ENCODE measurements around the gene FBXL2.

DNA sequence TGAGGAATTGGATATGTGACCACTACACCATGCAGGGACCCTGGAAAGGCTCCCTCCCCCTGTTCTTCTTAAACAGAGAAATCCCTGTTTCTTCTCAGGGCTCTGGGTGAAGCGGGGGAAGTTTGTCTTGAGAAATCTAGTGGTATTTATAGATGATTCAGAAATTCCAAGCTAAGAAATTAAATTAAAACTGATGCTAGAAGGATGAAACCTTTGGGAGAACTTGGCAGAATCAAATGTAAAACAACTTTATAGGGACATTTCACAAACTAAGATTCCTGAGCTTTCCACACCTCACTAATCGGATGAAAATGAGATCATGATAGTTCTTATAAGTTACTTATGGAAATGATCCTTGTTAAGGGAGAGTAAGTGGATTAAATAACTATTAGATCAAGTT, 54.2 kb downstream of the FBXL2 start:
- TF ChIP-seq EZH2 (IDR thresholded peaks at IDR 0.05; ENCODE audit: borderline replicate concordance, low read length), result no peak
- TF ChIP-seq, protein P1, sequence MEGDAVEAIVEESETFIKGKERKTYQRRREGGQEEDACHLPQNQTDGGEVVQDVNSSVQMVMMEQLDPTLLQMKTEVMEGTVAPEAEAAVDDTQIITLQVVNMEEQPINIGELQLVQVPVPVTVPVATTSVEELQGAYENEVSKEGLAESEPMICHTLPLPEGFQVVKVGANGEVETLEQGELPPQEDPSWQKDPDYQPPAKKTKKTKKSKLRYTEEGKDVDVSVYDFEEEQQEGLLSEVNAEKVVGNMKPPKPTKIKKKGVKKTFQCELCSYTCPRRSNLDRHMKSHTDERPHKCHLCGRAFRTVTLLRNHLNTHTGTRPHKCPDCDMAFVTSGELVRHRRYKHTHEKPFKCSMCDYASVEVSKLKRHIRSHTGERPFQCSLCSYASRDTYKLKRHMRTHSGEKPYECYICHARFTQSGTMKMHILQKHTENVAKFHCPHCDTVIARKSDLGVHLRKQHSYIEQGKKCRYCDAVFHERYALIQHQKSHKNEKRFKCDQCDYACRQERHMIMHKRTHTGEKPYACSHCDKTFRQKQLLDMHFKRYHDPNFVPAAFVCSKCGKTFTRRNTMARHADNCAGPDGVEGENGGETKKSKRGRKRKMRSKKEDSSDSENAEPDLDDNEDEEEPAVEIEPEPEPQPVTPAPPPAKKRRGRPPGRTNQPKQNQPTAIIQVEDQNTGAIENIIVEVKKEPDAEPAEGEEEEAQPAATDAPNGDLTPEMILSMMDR (IDR thresholded peaks at IDR 0.05; ENCODE audit: low read length), result no peak
